Body of pancreas (tissue), 4 donors: ENCODE measurements around the gene VGLL4.

Source experiments
- POLR2A ChIP-seq, 3 donors: fragments of 450-650 bp; IDR thresholded peaks; one replicate each; pipeline ENCODE4 v1.6.1; 2016; ENCODE audit warnings: antibody characterized with exemption in 3 of 3, mild to moderate bottlenecking in 2 of 3
- TF ChIP-seq, protein P1 (sequence below), 7 experiments: fragments of 450-650 bp in 4 of 7; fragments of 200-600 bp in 3 of 7; sonication (generic) in 3 of 7; IDR thresholded peaks; one replicate each; pipeline ENCODE4 v1.5.1; 2016 to 2019; ENCODE audit warnings: antibody characterized with exemption in 7 of 7

DNA sequence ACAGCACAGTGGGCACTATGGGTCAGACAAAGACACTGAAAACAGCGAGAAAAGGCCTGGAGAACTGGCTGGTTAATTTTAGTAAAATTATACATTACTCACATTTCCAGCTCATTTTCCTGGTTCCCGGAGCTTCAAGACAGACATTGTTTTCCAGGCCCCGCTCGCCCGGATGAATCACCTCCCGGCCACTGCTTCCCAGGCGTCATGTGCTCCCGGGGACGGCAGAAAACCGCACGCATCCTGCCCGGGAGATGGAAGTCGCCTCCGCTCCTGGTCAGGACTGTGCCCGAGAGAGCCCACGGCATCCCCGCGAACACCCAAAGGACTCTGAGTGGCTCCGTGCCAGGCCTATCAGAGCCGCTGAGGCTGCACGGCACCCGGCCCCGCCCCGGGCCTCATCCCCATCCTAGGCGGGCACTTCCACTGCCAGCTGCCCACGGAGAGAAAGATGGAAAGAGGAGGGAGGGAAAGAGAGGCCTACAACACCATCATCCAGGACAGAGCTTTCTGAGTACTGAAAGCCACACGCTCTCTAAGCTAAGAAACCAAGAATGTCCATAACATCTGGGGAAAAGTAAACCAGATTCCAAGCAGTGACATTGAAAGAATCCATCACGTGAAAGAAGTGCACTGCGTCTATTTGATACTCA is 75.1 kb downstream of the VGLL4 start:
- TF ChIP-seq, protein P1, sequence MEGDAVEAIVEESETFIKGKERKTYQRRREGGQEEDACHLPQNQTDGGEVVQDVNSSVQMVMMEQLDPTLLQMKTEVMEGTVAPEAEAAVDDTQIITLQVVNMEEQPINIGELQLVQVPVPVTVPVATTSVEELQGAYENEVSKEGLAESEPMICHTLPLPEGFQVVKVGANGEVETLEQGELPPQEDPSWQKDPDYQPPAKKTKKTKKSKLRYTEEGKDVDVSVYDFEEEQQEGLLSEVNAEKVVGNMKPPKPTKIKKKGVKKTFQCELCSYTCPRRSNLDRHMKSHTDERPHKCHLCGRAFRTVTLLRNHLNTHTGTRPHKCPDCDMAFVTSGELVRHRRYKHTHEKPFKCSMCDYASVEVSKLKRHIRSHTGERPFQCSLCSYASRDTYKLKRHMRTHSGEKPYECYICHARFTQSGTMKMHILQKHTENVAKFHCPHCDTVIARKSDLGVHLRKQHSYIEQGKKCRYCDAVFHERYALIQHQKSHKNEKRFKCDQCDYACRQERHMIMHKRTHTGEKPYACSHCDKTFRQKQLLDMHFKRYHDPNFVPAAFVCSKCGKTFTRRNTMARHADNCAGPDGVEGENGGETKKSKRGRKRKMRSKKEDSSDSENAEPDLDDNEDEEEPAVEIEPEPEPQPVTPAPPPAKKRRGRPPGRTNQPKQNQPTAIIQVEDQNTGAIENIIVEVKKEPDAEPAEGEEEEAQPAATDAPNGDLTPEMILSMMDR (IDR thresholded peaks at IDR 0.05), result no peak
- TF ChIP-seq POLR2A (IDR thresholded peaks at IDR 0.05), result no peak
